ENCODE results near the gene ART3. TPM values are rescaled to one million over a fixed set of nuclear protein-coding genes. Genes with fewer than 3 reads are reported as not detected.

Gene ART3
- polyA plus RNA-seq, 2 of the 4 experiments (the other 2 are of a cell fraction), result not detected

- ChIA-PET CTCF (no interaction called here), POLR2A (no interaction called here)
- Histone ChIP-seq H3K4me2 (no peak overlapping the region), H3K27ac (no peak overlapping the region), H3K4me1 (no peaks in the 10 kb centered on the region), H3K4me3 (no peak overlapping the region), H3K9me3 (no peaks in the 10 kb centered on the region)
- WGBS (ENCODE audit: missing lambda C conversion rate), result 57% methylated on average over 2 of the region's 2 CpGs
- FAIRE-seq (no peak), ATAC-seq (no peak), DNase-seq (ENCODE audit: low read depth in 1 of 2, low spot score in 1 of 2) (no peak)
- TF ChIP-seq, protein P1, sequence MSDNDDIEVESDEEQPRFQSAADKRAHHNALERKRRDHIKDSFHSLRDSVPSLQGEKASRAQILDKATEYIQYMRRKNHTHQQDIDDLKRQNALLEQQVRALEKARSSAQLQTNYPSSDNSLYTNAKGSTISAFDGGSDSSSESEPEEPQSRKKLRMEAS (IDR thresholded peaks at IDR 0.05), result no peak
- no peak for TF ChIP-seq HOXB13 (CRISPR knock-in tag; IDR thresholded peaks at IDR 0.05; ENCODE audit: low read depth)
- no peak for TF ChIP-seq NPAS2 (CRISPR knock-in tag; IDR thresholded peaks at IDR 0.05; ENCODE audit: borderline replicate concordance)
- no peak for TF ChIP-seq SREBF2 (IDR thresholded peaks at IDR 0.05)
- no peak for TF ChIP-seq ZSCAN20 (CRISPR knock-in tag; IDR thresholded peaks at IDR 0.05)
- TF ChIP-seq SMC3 (IDR thresholded peaks at IDR 0.05), result no peak
- TF ChIP-seq ZFP36 (IDR thresholded peaks at IDR 0.05; ENCODE audit: borderline replicate concordance, partially characterized antibody), result no peak
- TF ChIP-seq E2F6 (IDR thresholded peaks at IDR 0.05; ENCODE audit: borderline replicate concordance, low read depth), result no peak
- no peak for TF ChIP-seq JUN (IDR thresholded peaks at IDR 0.05)
- no peak for TF ChIP-seq HOXB5 (CRISPR knock-in tag; IDR thresholded peaks at IDR 0.05)
- no peak for TF ChIP-seq FOSB (CRISPR knock-in tag; IDR thresholded peaks at IDR 0.05)
- no peak for TF ChIP-seq KDM1A (IDR thresholded peaks at IDR 0.05; ENCODE audit: low read depth)
- TF ChIP-seq NR3C1 (IDR thresholded peaks at IDR 0.05), result no peak
- no peak for TF ChIP-seq EHMT2 (IDR thresholded peaks at IDR 0.05; ENCODE audit: low read depth)
- TF ChIP-seq ZC3H11A (IDR thresholded peaks at IDR 0.05), result no peak
- TF ChIP-seq CTCF (IDR thresholded peaks at IDR 0.05), result no peak
- TF ChIP-seq FOXS1 (CRISPR knock-in tag; IDR thresholded peaks at IDR 0.05), result no peak
- no peak for TF ChIP-seq TFCP2L1 (CRISPR knock-in tag; IDR thresholded peaks at IDR 0.05)
These were observed 16.5 kb downstream of the ART3 start for GRCh38 chr4:76091052-76091451.

DNA sequence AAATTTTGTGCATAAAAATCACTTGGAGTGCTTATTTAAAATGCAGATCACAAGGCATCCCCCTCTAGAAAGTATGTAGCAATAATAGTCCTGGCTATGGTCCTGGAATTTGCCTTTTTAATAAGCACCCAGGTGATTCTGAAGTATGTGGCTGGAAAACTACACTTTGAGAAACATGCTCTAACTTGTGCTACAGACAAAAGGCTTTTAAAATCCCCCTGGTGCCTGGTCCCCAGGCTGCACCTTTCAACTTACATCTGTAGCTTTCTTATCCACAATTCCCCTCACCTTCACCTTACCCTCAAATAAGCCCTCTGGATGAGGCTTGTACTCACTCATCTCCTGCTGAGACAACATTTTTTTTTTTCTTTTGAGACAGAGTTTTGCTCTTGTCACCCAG is 21.1 kb downstream of the ART3 start:
- ATAC-seq, result no peak
- no peaks in the 10 kb centered on the region for H3K9me3 ChIP-seq
- no peak overlapping the region for H3K4me3 ChIP-seq
- H3K4me1 ChIP-seq, result no peaks in the 10 kb centered on the region
- ChIA-PET POLR2A (no interaction called here), CTCF (no interaction called here)
- FAIRE-seq, result no peak
- no peak for DNase-seq (ENCODE audit: low read depth in 1 of 2, low spot score in 1 of 2)
- no peak overlapping the region for H3K4me2 ChIP-seq
- TF ChIP-seq, protein P1 (IDR thresholded peaks at IDR 0.05), result no peak
- TF ChIP-seq SREBF2 (IDR thresholded peaks at IDR 0.05) (no peak), CHD4 (IDR thresholded peaks at IDR 0.05; ENCODE audit: borderline replicate concordance) (no peak), MYC (IDR thresholded peaks at IDR 0.05; ENCODE audit: borderline replicate concordance, low read length) (no peak), CEBPB (IDR thresholded peaks at IDR 0.05) (no peak), CTCF (IDR thresholded peaks at IDR 0.05) (no peak), EP300 (IDR thresholded peaks at IDR 0.05) (no peak), GATA3 (IDR thresholded peaks at IDR 0.05; ENCODE audit: borderline replicate concordance) (no peak), NFE2L2 (conservative IDR thresholded peaks at IDR 0.05; ENCODE audit: low read length) (no peak), NR3C1 (IDR thresholded peaks at IDR 0.05) (no peak), HOXB5 (CRISPR knock-in tag; IDR thresholded peaks at IDR 0.05) (no peak), KDM5A (IDR thresholded peaks at IDR 0.05) (no peak)
- no peak overlapping the region for H3K27ac ChIP-seq
